Stimulated activated CD8-positive, alpha-beta memory T cell treated with anti-CD3 and anti-CD28 coated beads, Interleukin-2, amount 100 ng/mL, for 1 hour (primary cell): Measurements from ENCODE around the gene DNMT3A.

ENCODE experiments used
- DNase-seq, 2 donors: peaks; one replicate each; pipeline ENCODE4 v3.0.0-alpha.2; 2020; ENCODE audit warnings: low read depth in 2 of 2

Gene DNMT3A

GRCh38 chr2:25347205-25347815, 5.6 kb upstream of the DNMT3A start:
- DNase-seq: no peak

- no peak for DNase-seq
Observed at GRCh38 chr2:25343187-25343825, 1.6 kb upstream of the DNMT3A start.

- DNase-seq: peak; percentile 54 to 57
Observed at GRCh38 chr2:25342372-25343186, 854 bp upstream of the DNMT3A start.

- DNase-seq: no peak
Observed at GRCh38 chr2:25341011-25341727, 556 bp downstream of the DNMT3A start.

GRCh38 chr2:25340181-25340921, 1.4 kb downstream of the DNMT3A start:
- DNase-seq: no peak

DNA sequence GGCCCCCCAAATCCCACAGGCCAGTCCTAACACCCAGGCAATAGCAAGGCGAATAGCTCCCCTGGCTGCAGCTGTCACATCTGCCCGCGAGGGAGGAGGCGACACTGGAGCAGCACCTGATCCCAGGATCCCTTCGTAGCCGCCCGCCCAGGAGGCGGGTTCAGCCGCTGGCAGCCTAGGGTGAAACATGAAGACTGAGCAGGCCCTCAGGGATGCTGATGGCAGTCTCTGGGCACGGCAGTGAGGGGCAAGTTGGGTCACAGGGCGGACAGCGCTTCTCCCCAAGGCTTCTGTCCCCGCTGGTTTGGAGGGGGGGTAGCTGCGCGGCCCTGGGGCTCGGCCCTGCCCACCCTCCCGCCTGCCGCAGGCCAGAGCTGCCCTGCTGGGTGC, 1.9 kb downstream of the DNMT3A start:
- no peak for DNase-seq

DNA sequence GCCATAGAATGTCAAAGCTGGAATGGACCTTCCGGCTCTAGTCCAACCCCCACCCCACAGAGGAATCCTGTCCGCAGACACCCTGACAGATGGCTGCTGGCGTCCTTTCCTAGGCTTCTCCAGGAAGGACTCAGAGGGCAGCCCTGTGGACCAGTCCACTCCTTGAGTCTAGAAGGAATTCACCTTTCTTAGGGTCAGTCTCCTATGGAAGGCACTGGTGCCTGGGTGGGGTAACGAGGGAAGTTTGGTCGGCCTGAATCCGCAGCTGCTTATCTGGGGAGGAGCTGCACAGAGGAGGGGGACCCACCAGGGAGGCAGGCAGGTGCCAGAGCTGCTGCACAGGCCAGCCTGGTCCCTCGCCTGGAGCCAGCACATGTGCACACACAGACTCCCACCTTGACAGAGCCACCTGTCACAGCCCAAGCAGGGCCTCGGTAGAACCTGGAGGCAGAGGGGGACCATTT, 2.5 kb downstream of the DNMT3A start:
- DNase-seq: no peak

GRCh38 chr2:25338401-25338800, 3.3 kb downstream of the DNMT3A start:
- no peak for DNase-seq

DNA sequence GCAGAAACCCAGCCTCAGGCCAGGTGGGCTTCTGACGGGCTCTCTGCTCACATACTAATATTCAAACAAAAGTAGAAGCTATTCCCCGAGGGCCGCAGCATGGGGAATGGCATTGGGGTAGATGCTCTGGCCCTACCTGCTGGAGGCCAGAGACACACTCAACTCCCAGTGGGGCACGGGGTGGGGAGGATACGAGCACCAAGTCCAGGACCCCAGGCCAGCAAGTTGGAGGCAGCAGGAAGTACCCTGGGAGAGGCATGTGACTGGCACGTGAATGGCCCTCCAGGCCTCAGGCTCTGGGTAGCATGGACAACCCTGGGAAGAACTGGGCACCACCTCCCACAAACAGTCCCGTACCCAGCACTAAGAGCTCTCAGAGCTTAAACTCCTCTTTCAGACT, 3.8 kb downstream of the DNMT3A start:
- no peak for DNase-seq

GRCh38 chr2:25337276-25337675, 4.4 kb downstream of the DNMT3A start:
- DNase-seq: no peak

DNA sequence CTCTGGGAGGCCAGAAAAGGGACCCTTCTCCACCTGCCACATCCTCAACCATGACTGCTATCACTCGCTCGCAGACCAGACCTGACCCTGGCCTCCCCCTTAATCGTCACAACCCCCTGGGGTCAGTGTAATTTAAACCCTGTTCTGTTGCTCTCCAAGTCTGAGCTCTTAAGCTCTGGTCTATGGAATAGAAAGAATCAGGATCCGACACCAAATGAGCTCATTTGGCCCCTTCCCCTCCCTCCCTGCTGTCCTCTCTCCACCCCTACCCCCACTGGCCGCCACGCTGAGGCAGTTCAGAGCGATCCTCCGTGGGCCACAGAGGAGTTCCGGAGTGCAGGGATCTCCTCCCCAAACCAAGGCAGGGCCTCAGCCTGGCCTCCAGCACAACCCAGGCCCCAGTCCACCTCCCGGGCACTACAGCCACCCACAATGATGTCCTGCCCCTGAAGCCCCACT, 5.3 kb downstream of the DNMT3A start:
- no peak for DNase-seq

GRCh38 chr2:25335971-25336370, 5.8 kb downstream of the DNMT3A start:
- DNase-seq: no peak

DNA sequence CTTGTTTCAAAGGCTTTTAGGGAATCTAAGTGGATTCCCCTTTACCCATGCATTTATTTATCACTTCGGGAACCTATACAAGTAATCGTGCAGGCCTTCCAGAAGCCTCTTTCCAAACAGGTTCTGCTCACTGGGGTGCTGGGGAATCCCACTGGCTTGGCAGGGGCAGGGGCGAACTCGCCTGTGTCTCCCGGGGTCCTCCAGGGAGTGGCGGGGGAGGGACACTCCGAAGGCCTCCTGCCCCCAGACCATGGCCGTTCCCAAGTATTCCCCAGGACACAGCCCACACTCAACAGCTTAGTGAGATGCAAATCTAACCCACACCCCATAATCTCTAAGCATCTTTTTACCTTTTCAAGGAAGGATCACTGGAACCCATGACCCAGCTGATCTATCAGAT, 6.5 kb downstream of the DNMT3A start:
- DNase-seq: no peak

GRCh38 chr2:25334482-25334881, 7.2 kb downstream of the DNMT3A start:
- DNase-seq: no peak

GRCh38 chr2:25333981-25334380, 7.7 kb downstream of the DNMT3A start:
- no peak for DNase-seq

GRCh38 chr2:25332571-25332970, 9.2 kb downstream of the DNMT3A start:
- no peak for DNase-seq

DNA sequence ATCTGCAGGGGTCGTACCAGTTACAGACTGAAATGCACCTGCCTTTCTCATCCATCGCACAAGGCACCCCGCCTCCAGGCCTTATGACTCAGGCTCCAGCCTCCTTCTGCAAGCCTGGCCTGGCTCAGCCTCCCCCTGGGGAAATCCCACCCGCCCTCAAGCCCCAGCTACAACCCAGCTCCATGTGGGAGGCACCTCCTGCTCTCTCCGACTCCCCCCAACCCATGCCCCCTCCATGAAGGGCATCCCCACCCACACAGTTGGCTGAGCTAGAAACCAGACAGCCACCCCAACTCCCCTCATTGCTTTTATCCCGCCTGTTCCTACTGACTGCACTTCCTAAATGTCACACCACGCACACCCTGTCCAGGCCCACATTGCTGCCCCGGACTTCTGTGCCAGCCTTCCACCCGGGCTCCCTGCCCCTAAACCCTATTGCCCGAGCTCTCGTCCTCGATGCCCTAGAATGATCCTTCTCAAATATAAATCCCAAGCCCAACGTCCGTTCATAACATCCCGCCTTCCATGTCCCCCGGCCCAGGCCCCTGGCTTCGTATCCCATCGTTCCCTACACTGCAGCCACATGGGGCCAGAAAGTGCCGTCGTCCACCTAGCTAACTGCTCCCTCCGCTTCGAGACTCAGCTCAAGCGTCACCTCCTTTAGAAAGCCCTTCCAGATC, 9.9 kb downstream of the DNMT3A start:
- DNase-seq: no peak

GRCh38 chr2:25330937-25331336, 10.8 kb downstream of the DNMT3A start:
- no peak for DNase-seq

DNA sequence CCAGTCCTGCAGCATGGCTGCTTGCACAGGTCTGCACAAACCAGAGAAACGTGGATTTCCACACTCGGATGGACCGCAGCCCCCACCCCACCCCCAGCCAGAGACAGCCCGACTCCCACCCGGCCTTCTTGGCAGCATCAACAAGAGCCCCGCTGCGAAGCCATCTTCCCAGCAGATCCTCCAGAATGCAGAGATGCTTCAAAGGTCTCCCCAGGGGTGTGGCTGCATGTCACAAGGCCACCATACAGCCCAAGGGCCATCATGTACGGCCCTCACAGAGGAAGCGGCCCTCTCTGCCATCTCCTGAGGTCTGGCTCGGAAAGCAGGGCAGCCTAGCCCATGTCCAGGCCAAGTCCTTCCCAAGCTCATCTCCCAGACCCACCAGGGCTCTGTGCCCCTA, 11.5 kb downstream of the DNMT3A start:
- no peak for DNase-seq

DNA sequence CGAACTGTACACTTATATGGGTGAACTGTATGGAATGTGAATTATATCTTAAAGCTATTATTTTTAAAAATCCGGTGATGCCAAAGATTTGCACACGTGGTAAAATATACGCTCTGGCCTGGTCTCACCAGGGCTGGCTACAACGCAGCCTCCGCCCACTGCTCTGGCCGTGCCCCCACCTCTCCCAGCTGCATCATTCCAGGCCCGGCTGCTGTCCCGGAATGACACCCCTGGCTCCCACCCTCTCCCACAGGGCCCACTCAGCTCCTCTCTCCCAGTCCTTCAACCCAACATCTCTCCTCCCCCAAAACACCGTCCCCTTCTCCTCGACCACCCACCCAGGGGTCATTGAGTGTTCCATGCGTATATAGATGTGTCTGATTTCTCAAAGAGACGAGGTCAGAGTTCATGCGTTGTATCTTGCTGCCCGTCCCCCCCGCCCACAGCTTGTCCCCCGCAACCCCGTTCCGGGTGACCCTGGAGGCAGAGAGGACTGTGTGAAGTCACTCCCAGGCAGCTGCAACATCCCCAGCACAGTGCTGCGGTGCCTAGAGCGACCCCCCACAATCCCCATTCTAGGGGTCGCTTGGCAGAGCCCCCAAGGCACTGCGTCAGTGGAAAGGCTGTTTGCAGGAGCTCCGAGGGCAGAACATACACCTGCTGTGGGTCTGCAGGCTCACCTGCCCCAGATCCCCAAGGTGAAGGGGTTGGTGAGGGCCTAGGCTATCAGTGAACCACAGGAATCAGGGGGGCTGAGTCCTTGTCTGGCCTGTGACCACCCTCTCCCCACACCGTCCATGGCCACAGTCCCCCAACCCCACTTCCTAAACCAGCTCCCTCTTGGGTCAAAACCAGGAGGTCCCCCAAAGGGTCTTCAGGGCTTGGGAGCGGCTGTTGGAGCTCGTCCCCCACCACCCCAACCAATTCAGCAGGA, 13.3 kb downstream of the DNMT3A start:
- DNase-seq: no peak
